GM23248 (cell line): ENCODE data around the gene PCDHA8. TPM values are rescaled to one million over a fixed set of nuclear protein-coding genes. Genes with fewer than 3 reads are reported as not detected.
"Not testable (repeated sequence)": the region's sequence is repeated elsewhere in the genome, so short reads cannot be mapped to it uniquely, and the experiment has no call there.

ENCODE experiments used
- DNase-seq: peaks from one replicate; pipeline ENCODE4 v3.0.0-alpha.2; 2015
- H2AFZ ChIP-seq: fragments of 200-600 bp; sonication (generic); 2 replicates; pipeline ENCODE4 v1.6.1; 2016; ENCODE audit warnings: antibody characterized with exemption
- H3F3A ChIP-seq: fragments of 200-600 bp; sonication (generic); 2 replicates; pipeline ENCODE4 v1.6.1; 2016; ENCODE audit warnings: mild to moderate bottlenecking, antibody characterized with exemption, mixed run types; ENCODE audit not compliant: insufficient read depth
- H3K27ac ChIP-seq: fragments of 200-600 bp; sonication (generic); 2 replicates; pipeline ENCODE4 v1.5.1; 2016; ENCODE audit warnings: mild to moderate bottlenecking
- H3K27me3 ChIP-seq: fragments of 200-600 bp; sonication (generic); replicated peaks from 2 replicates; pipeline ENCODE4 v1.6.1; 2016; ENCODE audit warnings: mild to moderate bottlenecking; ENCODE audit not compliant: insufficient read depth
- H3K36me3 ChIP-seq: fragments of 200-600 bp; sonication (generic); 2 replicates; pipeline ENCODE4 v1.6.1; 2016; ENCODE audit warnings: low read depth, mild to moderate bottlenecking
- H3K4me1 ChIP-seq: fragments of 200-600 bp; sonication (generic); 2 replicates; pipeline ENCODE4 v1.6.1; 2016; ENCODE audit warnings: mild to moderate bottlenecking; ENCODE audit not compliant: insufficient read depth
- H3K4me2 ChIP-seq: fragments of 200-600 bp; sonication (generic); one replicate; pipeline ENCODE4 v1.6.1; 2016; ENCODE audit warnings: mild to moderate bottlenecking; ENCODE audit not compliant: unreplicated experiment
- H3K4me3 ChIP-seq: fragments of 200-600 bp; sonication (generic); 2 replicates; pipeline ENCODE4 v1.5.1; 2016; ENCODE audit warnings: mild to moderate bottlenecking
- H3K79me2 ChIP-seq: fragments of 200-600 bp; sonication (generic); 2 replicates; pipeline ENCODE4 v1.6.1; 2016; ENCODE audit warnings: mild to moderate bottlenecking; ENCODE audit not compliant: insufficient read depth
- H3K9ac ChIP-seq: fragments of 200-600 bp; sonication (generic); 2 replicates; pipeline ENCODE4 v1.6.1; 2016; ENCODE audit warnings: mild to moderate bottlenecking
- H3K9me2 ChIP-seq: fragments of 200-600 bp; sonication (generic); 2 replicates; pipeline ENCODE4 v1.6.1; 2016; ENCODE audit warnings: mixed run types, mild to moderate bottlenecking, moderate library complexity; ENCODE audit not compliant: insufficient read depth
- H3K9me3 ChIP-seq: fragments of 200-600 bp; sonication (generic); one replicate; pipeline ENCODE4 v1.6.1; 2017; ENCODE audit warnings: low read depth
- H4K20me1 ChIP-seq: fragments of 200-600 bp; sonication (generic); 2 replicates; pipeline ENCODE4 v1.6.0; 2016; ENCODE audit not compliant: insufficient read depth
- EZH2 ChIP-seq: fragments of 200-600 bp; sonication (generic); IDR thresholded peaks from 2 replicates; pipeline ENCODE4 v1.6.1; 2018; ENCODE audit warnings: antibody characterized with exemption, mild to moderate bottlenecking; ENCODE audit not compliant: insufficient read depth, poor library complexity, severe bottlenecking
- EZH2phosphoT487 ChIP-seq: fragments of 200-600 bp; sonication (generic); IDR thresholded peaks from 2 replicates; pipeline ENCODE4 v1.6.1; 2018; ENCODE audit warnings: antibody characterized with exemption, moderate library complexity, mild to moderate bottlenecking, low read depth; ENCODE audit not compliant: insufficient read depth
- WGBS, 2 experiments: methylation state at CpG; one replicate each; pipeline ENCODE4 v1.1.6; 2015 to 2017; ENCODE audit warnings: low lambda C conversion rate in 2 of 2, low coverage in 1 of 2; ENCODE audit errors: missing lambda C conversion rate in 2 of 2; 5-methylcytosine and 5-hydroxymethylcytosine counted together
- in situ Hi-C: fragments of 300-500 bp; cut with MboI; formaldehyde crosslinking; loops from 2 replicates; pipeline ENCODE4 v1.15.0; 2020
- polyA plus RNA-seq: library from polyadenylated mRNA; unstranded; fragments of >200 nt; fragmentation: Nextera tagmentation; extraction: Ambion mirVana; gene quantifications from 2 replicates; pipeline ENCODE4 v1.2.1, GENCODE V29; 2016
- total RNA-seq: library from RNA; depleted of rRNA; stranded (reverse); fragments of >200 nt; shearing (Covaris generic); gene quantifications from 2 replicates; pipeline ENCODE4 v1.2.3, GENCODE V29; 2014

Gene PCDHA8
- total and polyA plus RNA-seq, 2 experiments from 2014 or later, result not detected

GRCh38 chr5:140827704-140828361, 13.2 kb upstream of the PCDHA8 start, which contains the start of gene PCDHA6:
Gene PCDHA6 (plus strand): TSS chr5:140827960. CDS start chr5:140828092, 132 bp downstream.
- in situ Hi-C loops, result no loop called here
- Histone ChIP-seq H3K79me2 (no peaks in the 10 kb centered on the region), H3K9ac (no peak within 1 kb of the TSS), H4K20me1 (no peaks in the 10 kb centered on the region), H2AFZ (no peak within 1 kb of the TSS), H3K4me2 (no peak within 1 kb of the TSS), H3K27me3 (no peaks in the 10 kb centered on the region), H3K36me3 (no peaks in the 10 kb centered on the region), H3K4me3 (no peak within 1 kb of the TSS), H3K27ac (no peak within 1 kb of the TSS), H3K9me3 (no peaks in the 10 kb centered on the region), H3K4me1 (no peaks in the 10 kb centered on the region), H3F3A (no peaks in the 10 kb centered on the region), H3K9me2 (no peaks in the 10 kb centered on the region)
- no peak for TF ChIP-seq EZH2phosphoT487
- no peak for TF ChIP-seq EZH2
- WGBS, 2 experiments, result 22 to 24% methylated on average over 27 of the region's 27 CpGs
- peak; percentile 2 for DNase-seq

- no peaks in the 10 kb centered on the region for H3K9me3 ChIP-seq
- WGBS, 2 experiments, result 24 to 29% methylated on average over 18 of the region's 18 CpGs
- DNase-seq, result no peak
- no peak overlapping the region for H3K9ac ChIP-seq
- no peaks in the 10 kb centered on the region for H3K4me1 ChIP-seq
- TF ChIP-seq EZH2 (no peak), EZH2phosphoT487 (no peak)
- no peak overlapping the region for H3K4me3 ChIP-seq
- in situ Hi-C loops, result no loop called here
- H4K20me1 ChIP-seq, result no peaks in the 10 kb centered on the region
- H3K9me2 ChIP-seq, result no peaks in the 10 kb centered on the region
- no peak overlapping the region for H3K4me2 ChIP-seq
- no peaks in the 10 kb centered on the region for H3F3A ChIP-seq
- no peak overlapping the region for H3K27ac ChIP-seq
- no peaks in the 10 kb centered on the region for H3K36me3 ChIP-seq
- H2AFZ ChIP-seq, result no peak overlapping the region
- no peaks in the 10 kb centered on the region for H3K79me2 ChIP-seq
- H3K27me3 ChIP-seq, result no peaks in the 10 kb centered on the region
Measured at GRCh38 chr5:140828362-140828737, 12.6 kb upstream of the PCDHA8 start.

GRCh38 chr5:140829511-140830501, 11.2 kb upstream of the PCDHA8 start:
- H3K4me2 ChIP-seq, H3K79me2 ChIP-seq, H2AFZ ChIP-seq, H3K9me2 ChIP-seq, H3F3A ChIP-seq, H3K9me3 ChIP-seq, H3K4me1 ChIP-seq, H3K36me3 ChIP-seq, H3K9ac ChIP-seq, DNase-seq, in situ Hi-C loops, H4K20me1 ChIP-seq, H3K4me3 ChIP-seq, H3K27ac ChIP-seq, H3K27me3 ChIP-seq: not testable (repeated sequence)
- 55 to 57% methylated on average over 89 to 100 of the region's 106 CpGs for WGBS, 2 experiments

GRCh38 chr5:140833993-140834392, 7.0 kb upstream of the PCDHA8 start, which contains the start of gene PCDHA7:
Gene PCDHA7 (plus strand): TSS chr5:140834269. CDS start chr5:140834384, 115 bp downstream.
- H3K9me2 ChIP-seq, result no peaks in the 10 kb centered on the region
- H3K4me3 ChIP-seq, result peak within 1 kb of the TSS; percentile 9; the same call in 1 of the 2 replicates
- no peaks in the 10 kb centered on the region for H3K36me3 ChIP-seq
- WGBS, 2 experiments, result 10 to 11% methylated on average over 8 of the region's 8 CpGs
- no peaks in the 10 kb centered on the region for H3K79me2 ChIP-seq
- H3K9ac ChIP-seq, result no peak within 1 kb of the TSS
- H3F3A ChIP-seq, result no peaks in the 10 kb centered on the region
- no peak within 1 kb of the TSS for H3K27ac ChIP-seq
- in situ Hi-C loops, result no loop called here
- no peak within 1 kb of the TSS for H3K4me2 ChIP-seq
- peak; percentile 26 for DNase-seq
- no peaks in the 10 kb centered on the region for H3K9me3 ChIP-seq
- H4K20me1 ChIP-seq, result no peaks in the 10 kb centered on the region
- TF ChIP-seq EZH2 (no peak), EZH2phosphoT487 (no peak)
- peak within 1 kb of the TSS; percentile 8; the same call in 1 of the 2 replicates for H2AFZ ChIP-seq
- H3K4me1 ChIP-seq, result no peaks in the 10 kb centered on the region
- H3K27me3 ChIP-seq, result no peaks in the 10 kb centered on the region

- H3K9ac ChIP-seq, H4K20me1 ChIP-seq, H3K27me3 ChIP-seq, H3K9me3 ChIP-seq, H3K27ac ChIP-seq, H3K4me2 ChIP-seq, H3F3A ChIP-seq, DNase-seq, H3K9me2 ChIP-seq, H3K36me3 ChIP-seq, in situ Hi-C loops, H3K79me2 ChIP-seq, H3K4me1 ChIP-seq: not testable (repeated sequence)
- peak overlapping the region; percentile 8; the same call in 1 of the 2 replicates for H2AFZ ChIP-seq
- 19 to 24% methylated on average over 30 to 34 of the region's 38 CpGs for WGBS, 2 experiments
- H3K4me3 ChIP-seq, result peak overlapping the region; percentile 9; the same call in 1 of the 2 replicates
Measured at GRCh38 chr5:140834439-140835008, 6.5 kb upstream of the PCDHA8 start.
